ENCODE data around the gene CDH6.

The CDH6 gene

DNA sequence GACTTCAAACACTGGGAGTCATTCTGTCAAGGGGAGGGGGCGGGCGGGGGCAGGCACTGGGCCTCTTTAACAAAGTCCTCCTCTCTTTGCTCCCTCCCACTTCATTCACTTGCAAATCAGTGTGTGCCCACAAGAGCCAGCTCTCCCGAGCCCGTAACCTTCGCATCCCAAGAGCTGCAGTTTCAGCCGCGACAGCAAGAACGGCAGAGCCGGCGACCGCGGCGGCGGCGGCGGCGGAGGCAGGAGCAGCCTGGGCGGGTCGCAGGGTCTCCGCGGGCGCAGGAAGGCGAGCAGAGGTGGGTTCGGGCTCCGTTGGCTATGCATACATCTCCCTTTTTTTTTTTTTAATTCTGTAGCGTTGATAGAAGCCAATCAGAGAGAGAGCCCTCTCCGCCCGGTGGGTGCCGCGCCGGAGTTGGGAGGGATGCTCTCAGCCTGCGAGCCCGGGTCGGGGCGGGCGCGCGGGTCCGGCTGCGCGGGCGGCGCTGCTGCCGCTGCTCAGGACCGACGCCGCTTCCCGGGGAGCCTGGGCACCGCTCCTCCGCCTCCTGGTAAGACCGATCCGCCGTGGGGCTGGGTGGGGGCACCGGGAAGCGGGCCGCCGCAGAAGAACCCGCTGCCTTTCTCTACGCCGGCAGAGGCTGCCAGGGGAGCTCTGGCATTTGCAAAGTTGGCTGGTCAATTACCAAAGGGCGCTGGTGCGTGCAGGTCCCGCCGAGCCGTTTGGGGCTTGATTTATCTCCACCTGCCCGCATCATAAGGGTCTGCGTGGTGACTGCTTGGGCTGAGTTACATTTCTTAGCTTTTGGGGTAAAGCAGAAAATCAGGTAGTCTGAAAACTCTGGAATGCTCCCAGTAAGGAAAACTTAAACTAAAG is at the start of gene CDH6:
TSS of gene CDH6 (plus strand) at position 96 of the 877 bp plus-strand sequence. CDS start 73,788 bp downstream, outside the sequence.
- DNase-seq (ENCODE audit: low read depth): no peak

DNA sequence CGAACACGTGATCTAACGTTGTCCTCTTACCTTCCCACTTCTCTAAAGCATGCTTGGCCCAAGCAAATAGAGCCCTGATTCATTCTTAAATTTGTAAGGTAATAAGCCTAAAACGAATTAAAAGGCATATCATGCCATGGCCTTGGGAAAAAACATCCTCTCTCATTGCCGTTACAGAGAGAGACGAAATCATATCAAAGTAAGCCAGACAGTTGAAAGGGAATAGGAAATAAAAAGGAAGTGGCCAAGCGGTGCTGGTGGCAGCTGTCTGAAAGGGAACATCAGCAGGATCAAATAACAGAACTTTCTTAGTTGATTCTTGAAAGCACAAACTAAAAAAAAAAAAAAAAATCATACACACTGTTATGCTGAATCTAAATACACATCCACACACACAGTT is 49.1 kb upstream of the CDH6 start:
- DNase-seq (ENCODE audit: low read depth): peak; percentile 9

DNA sequence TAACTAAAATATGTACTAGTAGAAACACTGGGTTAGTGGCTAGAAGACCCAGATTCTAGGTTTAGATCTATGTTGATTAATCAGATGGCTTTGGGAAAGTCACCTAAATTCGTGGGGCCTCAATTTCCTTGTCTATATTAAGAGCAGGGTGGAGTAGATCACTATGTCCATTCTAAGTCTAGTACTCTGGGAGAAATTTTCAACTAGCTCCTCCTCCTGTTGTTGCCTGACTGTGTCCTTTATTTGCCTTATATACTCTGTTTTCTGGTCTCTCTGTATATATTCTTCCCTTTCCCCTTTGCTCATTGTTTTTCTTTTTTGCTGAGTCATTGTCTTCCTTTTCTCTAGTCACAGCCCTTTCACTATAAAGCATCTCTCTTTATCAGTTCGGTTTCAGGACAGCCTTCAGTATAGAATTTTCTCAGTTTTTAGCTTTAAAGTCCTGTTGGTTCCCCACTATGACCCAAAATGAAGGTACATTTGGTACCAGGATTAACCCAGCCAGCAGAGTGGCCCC is 44.5 kb upstream of the CDH6 start:
- peak; percentile 22 for DNase-seq (ENCODE audit: low read depth)

DNA sequence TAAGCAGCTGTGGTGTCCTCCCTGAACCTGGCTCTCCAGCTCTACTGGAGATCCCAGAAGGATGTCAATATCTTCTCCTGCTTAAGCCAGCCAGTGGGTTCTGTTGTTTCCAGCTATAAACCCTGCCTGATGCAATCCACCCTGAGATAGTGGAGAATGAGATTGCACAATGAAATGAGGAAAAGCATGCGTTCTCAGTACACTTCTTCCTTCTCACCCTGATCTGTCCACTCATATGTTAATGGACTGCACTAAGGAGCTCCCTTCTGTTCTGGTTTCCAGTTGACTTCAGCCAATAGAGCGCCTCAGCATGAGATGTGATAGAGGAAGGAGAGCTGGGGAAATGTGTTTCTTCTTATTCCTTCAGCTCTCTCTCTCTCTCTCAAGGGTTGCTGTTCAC is 40.0 kb upstream of the CDH6 start:
- DNase-seq (ENCODE audit: low read depth): no peak

DNA sequence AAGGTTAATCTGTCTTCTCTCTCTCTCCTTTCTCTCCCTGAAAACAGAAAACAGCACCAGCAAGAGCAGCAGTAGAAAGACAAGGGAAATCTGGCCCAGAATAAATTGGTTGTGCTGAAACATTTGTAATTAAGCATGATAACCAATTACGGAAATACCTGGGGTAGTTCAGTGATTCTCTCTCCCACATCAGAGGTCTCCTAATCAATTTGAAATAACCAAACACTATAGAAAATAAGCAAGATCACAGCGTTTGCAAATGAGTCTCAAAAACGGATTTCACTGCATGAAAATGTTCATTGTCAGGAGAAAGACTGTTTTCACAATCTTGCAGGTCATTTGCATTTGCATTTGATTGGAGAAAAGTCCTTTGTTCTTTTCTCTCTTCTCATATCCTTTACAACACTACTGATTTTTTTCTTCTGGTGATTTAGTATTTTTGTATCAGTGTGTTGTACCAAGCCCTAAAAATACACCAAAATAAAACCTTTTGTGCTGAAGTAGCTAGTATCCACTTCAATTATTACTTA is 36.8 kb upstream of the CDH6 start:
- no peak for DNase-seq (ENCODE audit: low read depth)

DNA sequence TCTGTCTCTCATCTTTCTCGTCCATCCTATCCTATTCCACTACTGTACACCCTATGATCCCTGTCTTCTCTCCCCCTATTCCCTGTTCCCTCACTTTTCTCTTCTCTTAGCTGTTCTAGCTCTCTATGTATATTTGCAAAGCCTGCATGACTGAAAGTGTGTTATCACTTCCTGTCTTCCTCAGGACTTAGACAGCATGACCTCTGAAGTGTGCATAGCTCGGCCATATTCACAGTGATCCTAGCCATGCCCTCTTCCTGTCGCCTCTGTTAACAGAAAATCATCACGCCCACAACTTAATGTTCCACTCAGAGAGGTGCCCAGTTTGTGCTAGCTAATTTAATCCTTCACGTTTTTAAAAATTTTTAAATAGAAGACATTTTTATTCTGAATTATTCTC is 35.8 kb upstream of the CDH6 start:
- peak; percentile 37 for DNase-seq (ENCODE audit: low read depth)

DNA sequence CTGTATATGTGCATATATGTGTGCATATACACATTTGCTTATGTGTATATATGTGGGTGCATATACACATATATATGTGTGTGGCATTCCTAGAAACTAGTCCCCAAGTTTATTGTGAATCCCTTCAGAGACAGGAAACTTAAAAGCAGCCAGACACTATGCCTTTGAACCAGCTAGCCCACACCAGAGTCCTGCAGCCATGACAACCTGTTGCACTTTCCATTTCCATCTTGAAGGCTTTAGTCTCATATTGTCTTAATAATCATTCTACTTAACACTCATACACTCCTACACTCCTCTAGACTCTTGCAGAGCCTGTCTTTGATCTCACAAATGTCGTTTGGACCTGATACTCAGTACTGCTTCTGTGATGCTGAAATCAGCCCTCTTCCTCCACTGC is 34.8 kb upstream of the CDH6 start:
- no peak for DNase-seq (ENCODE audit: low read depth)

DNA sequence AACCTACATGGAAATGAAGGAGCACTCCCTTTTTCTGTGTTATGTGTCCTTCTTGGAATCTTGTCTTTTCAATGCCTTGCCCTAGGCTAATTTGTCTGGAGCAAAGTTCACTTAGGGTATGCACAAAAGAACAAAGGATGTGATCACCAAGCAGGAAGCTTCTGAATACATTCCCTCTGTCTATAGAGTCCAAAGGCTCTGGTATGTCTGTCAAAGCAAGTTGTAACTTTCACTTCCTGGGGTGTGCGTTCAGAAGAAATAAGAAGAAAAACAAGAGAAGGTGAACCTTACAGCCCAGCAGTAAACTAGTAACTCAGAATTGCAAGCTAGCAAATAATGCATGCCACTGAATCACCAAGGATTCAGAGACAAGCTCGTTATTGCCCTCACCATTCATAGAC is 31.7 kb upstream of the CDH6 start:
- DNase-seq (ENCODE audit: low read depth): no peak

DNA sequence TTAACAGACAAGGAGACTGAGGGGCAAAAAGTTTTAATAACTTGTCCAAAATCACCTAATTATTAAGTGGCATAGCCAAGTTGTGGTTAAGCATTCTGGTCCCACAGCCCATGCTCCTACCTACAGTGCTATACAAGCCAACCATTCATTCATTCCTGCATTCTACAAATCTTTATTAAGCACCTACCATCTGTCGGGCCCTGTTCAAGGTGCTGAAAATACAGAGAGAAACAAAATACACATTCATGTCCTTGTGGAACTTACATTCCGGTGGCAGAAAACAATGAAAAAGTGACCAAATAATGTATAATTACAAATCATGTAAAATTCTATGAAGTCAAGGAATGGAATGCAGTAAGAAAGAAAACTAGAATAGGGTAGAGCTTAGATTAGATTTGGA is 27.8 kb upstream of the CDH6 start:
- DNase-seq (ENCODE audit: low read depth): no peak

DNA sequence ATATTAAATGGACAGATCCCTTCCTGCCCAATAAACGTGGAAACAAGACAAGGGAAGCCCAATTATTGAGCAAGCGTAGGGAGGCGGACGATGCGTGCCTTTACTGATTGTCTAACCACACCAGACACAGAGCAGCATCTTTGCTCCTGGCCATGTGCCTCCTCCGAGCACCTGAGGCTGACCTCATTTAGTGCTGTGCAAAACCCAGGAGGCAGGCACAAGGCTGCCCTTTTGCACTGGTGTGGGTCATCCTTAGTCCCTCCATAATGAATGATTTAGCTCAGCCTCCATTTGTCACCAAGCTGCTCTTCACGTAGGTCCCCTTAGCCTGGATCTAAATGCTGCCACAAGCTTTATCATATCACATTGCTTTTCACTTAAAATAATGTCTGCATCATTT is 24.1 kb upstream of the CDH6 start:
- no peak for DNase-seq (ENCODE audit: low read depth)

DNA sequence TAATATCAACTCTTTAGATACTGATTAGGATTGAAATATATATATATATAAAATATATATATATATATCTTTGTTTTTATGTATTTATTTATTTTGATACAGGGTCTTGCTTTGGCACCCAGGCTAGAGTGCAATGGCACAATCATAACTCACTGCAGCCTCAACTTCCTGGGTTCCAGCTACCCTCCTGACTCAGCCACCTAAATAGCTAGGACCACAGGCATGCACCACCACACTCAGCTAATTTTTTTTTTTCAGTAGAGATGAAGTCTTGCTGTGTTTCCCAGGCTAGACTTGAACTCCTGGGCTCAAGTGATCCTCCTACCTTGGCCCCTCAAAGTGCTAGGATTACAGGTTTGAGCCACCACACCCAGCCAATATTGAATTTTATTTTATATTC is 20.6 kb upstream of the CDH6 start:
- no peak for DNase-seq (ENCODE audit: low read depth)

DNA sequence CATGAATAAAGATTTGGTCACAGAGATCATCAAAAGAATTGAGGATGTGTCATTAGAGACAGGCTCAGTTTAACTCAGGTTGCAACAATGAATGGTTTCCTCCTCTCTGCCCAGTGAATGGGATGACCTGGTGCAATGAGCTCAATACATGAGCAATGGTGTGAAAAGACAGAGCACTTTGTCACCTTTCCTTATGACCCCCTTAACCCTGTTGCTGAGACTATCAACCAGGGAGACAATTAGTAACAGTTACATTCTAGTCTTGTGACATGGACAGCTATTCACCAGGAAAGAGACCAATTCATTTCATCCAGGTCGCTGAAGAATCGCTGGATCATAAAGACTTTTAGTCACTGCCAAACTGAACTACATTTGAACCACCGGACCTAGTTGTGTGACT is 19.9 kb upstream of the CDH6 start:
- DNase-seq (ENCODE audit: low read depth): no peak

DNA sequence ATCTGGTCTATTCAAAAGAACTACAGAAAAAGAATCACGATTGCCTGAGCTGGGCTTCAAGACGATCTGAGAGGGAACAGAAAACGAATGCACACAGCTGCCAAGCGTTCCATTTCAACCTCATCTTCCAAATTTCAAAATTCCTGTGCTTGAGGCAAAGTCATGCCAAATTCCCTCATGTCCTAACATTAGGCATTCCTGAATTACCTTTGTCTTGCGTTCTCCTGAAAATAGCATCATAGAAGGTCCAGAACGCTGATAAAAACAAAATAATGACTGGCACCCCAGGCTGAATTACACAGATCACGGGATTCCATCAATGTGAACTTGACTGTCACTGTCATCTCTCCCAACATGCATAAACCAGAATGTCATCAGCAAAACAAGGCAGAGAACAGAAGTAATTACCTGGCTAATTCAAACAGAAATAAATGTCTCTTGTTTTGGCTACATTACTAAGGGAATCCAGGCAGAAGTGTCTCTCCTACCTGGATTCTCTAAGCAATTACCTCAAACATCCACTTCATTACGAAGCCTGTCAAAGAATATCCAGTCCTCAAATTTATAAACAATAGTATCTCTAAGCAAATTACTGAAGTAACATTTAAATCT is 12.0 kb upstream of the CDH6 start:
- no peak for DNase-seq (ENCODE audit: low read depth)

DNA sequence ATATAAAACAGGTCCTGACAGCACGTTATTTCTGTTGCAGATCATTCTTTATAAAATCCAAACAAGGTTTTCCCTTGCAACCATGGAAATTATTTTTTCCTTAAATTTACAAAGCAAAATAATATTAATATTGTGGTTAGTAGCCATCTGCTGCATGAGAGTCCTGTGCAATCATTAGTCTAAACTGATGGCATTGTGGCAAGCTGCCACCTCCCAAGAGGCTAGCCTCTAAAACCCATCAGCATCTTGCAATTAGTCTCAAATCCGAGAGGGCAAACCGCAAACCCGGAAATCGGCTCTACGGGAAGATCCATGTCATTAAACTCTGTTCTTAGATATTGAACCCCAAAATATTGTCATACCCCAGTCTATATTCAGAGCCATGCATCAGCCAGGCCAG is 11.3 kb upstream of the CDH6 start:
- DNase-seq (ENCODE audit: low read depth): no peak

DNA sequence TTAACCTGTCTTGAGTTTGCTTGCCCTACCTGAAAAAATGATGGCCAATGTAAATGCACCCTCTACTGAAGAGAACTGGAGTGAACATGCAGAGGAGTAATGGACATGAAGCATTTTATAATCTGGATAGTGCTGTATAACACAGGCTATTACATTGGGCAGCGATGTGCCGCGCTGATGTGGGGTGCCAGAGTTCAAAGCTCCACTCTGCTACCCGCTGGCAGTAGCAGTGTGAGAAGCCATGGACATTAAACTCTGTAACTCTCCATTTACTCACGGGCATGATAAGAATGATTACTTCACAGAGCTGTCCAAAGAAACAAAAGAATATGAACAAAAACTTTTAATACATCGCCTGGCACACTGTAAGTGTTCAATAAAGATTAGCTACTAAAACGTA is 7.5 kb upstream of the CDH6 start:
- no peak for DNase-seq (ENCODE audit: low read depth)

DNA sequence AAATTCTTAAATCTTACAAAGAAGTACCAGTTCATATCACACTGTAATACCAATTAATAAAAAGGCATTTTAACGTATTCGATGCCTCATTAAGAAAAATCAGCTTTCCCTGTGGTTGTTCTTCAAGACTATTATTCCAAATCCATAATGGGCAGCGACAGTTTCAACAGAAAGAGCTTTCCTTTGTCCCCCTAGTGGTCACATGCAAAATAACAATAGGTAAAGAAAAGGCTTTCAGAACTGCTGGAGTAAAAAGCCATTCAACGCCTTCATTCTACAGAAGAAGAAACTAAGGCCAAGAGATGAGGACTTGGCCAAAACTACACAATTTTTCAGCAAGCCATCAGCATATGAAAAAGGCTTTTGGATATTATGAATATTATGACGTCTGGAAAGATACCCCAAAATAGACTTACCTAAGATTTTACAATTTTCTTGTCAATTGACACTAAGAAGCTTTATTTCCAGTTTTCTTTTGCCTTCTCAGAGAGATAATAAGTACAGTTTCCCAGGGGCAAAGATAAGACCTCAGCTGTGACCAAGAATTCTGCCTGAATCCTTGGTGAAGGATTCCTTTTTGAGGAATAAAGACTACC is 6.7 kb upstream of the CDH6 start:
- DNase-seq (ENCODE audit: low read depth): peak; percentile 18

DNA sequence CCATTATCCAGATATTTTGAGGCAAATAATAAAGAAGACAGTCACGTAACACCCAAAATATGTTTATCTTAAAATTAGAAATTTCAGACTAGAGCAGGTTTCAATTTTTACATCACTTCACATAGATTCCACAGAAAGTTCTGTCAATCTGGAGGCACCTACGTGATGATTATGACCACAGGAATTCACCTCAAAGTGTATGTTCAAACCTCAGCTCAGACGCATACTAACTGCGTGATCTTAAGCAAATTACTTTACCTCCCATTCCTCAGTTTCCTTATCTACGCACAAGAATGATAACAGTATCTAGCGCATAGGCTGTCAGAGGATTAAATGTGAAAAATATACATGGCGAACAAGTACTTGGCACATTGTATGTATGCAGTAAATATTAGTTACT is 5.9 kb upstream of the CDH6 start:
- DNase-seq (ENCODE audit: low read depth): no peak

DNA sequence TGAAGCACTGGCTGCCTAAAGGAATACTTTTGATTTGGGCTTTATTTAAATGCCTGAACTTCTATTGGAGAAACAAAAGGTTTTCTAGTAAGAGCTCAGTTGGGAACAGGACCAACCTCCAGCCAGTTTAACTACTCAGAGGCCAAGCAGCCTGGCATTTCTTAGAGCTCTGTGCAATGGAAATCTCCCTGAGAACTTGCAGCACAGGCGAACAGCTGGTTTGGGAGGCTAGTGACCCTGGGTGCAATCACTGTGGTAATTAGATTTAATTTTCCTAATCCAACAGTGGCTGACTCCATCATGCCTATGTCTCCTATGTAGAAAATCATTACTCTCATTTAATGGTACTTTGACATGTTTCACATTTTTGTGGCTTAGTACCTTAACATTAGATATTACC is 1.0 kb upstream of the CDH6 start:
- no peak for DNase-seq (ENCODE audit: low read depth)

DNA sequence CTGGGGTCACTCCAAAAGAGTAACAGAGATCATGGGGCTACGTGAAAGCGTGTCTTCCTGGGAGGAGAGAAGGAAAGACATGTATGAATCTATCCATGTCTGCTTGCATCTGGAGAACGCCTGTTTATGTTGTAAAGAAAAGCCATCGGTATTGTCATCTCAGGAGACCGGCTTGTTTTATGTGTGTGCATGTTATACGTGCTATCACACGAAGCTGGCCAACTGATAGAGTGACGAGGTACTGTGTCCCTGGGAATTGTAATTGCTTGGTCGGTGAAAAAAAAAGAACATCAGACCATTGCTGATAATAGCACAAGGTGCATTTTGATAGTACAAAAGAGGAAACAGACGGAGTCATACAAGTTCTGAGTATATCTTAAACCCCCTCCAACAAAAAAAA is 370 bp upstream of the CDH6 start:
- DNase-seq (ENCODE audit: low read depth): no peak

DNA sequence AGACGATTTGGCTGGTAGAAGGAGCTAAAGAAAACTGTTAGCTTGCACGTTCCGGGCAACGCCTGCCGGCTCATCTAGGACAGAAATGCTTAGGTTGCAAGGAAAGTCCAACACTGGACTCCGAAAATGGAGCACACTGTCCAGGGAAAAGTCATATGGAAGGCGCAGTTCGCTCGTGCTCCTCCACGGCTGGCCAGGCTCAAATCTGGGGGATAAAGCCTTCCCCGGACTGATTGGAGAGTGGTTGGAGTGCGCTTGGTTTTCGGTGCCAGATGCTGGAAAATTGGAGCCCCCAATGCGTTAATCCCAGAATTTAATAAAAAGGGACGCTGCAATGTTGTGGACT is 955 bp downstream of the CDH6 start:
- DNase-seq (ENCODE audit: low read depth): no peak

DNA sequence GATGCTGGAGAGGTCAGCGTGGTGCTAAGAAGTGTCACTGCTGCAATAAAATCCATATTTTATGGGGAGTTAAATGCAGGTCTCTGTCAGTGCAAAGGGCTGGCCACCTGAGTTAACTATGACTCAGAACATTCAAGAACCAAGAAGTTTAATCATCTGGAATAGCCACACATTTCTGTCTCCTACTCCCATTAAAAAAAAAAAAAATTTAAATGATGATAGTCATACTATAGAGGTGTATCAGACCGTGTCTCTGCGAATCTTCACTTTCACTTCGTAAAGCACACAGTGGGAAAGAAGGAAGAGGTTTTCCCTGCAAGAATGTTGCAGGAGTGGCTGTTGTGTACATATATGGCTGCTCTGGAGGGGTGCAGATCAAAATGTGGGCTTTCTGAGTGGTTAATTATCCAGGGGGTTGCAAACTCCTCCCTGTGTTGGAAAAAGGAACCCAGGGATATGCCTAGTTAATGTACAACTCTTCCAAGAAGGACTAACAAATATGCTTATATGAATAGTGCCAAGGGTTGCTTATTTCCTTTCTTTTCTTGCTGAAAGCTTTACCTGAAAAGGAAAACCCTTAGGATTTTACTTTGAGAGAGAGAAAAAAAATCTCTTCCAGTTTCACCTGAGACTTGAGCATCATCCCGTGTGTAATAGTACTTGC is 1.5 kb downstream of the CDH6 start:
- no peak for DNase-seq (ENCODE audit: low read depth)

DNA sequence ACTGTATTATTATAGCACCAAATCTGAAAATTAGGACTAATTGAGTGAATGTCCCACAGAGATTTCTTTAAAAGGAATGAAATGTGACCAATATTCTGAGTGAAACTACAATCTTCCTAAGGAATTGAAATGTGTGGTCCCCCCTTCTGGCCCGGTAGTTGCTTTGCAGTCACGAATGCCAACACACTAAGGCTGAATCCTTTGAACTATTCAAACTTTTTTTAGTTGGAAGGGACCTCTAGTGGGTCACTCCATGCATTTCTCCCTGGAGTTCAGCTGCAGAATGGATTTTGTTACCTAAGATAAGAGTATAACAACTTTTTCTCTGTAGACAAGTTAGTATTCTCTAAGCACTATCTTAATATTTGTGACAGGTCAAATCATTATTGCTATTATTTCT is 2.8 kb downstream of the CDH6 start:
- DNase-seq (ENCODE audit: low read depth): no peak

DNA sequence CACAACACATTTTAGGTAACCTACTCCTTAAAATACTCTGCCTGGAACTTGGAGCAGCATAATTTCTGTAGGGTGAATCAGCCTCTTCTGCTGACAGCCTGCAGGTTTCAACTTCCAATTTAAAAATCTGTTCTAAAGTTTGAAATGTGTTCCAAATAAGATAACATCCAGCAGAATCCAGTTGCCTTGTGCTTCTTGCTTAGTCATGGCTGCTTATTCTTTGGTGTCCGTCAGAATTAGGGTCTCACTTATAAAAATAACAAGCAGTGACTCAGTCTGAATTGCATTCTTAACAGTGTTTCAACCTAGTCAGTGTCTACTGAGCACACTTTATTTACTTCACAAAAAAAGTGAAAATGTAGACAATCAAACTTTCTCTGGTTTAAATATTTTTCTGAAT is 3.7 kb downstream of the CDH6 start:
- DNase-seq (ENCODE audit: low read depth): no peak

Data from CMK (cell line).